Panc1 (cell line): ENCODE data around the gene RMP24. TPM values are rescaled to one million over a fixed set of nuclear protein-coding genes. Genes with fewer than 3 reads are reported as not detected.

ENCODE experiments used
- ATAC-seq: fragments of 200-7000 bp; cut with Tn5 transposase; 2 replicates; pipeline ENCODE4 v1.9.1; 2020; ENCODE audit warnings: mild to moderate bottlenecking, moderate library complexity
- BruUV-seq: library from RNA; stranded (reverse); fragments of 400-500 nt; replicated peaks from 2 replicates; lab custom pipeline; 2021; lab: Mats Ljungman, UMichigan
- CTCF ChIA-PET: fragments of 300-600 bp; sonication (Branson Sonifier 250); formaldehyde crosslinking; loops from one replicate; lab custom pipeline; 2022; ENCODE audit warnings: antibody characterized with exemption; lab: Charles Lee
- POLR2A ChIA-PET: fragments of 300-600 bp; sonication (Branson Sonifier 250); formaldehyde crosslinking; loops from one replicate; lab custom pipeline; 2022; ENCODE audit warnings: antibody characterized with exemption; lab: Charles Lee
- DNase-seq: peaks from one replicate; pipeline ENCODE4 v3.0.0-alpha.2; 2010; ENCODE audit warnings: low read depth, low spot score
- H3K27ac ChIP-seq: 2 replicates; pipeline ENCODE4 v1.5.1; 2011; ENCODE audit warnings: mild to moderate bottlenecking, low read length, inconsistent platforms
- H3K27me3 ChIP-seq: fragments of 200-500 bp; sonication (Bioruptor generic); 2 replicates; pipeline ENCODE4 v1.6.0; 2014; ENCODE audit warnings: low read length, inconsistent platforms; ENCODE audit not compliant: control insufficient read depth, insufficient read depth
- H3K36me3 ChIP-seq: fragments of 200-500 bp; sonication (Bioruptor generic); 2 replicates; pipeline ENCODE4 v1.5.1; 2014; ENCODE audit warnings: inconsistent platforms, mild to moderate bottlenecking, low read length, moderate library complexity; ENCODE audit not compliant: control insufficient read depth, insufficient read depth
- H3K4me1 ChIP-seq: 2 replicates; pipeline ENCODE4 v1.5.1; 2011; ENCODE audit warnings: inconsistent platforms, mild to moderate bottlenecking, low read length, moderate library complexity; ENCODE audit not compliant: control insufficient read depth, insufficient read depth
- H3K4me3 ChIP-seq, 2 experiments: 2 replicates each; pipeline ENCODE4 v1.5.1; 2011 to 2012; ENCODE audit warnings: low read depth in 2 of 2, low read length in 2 of 2, mild to moderate bottlenecking in 2 of 2, inconsistent platforms in 1 of 2, moderate library complexity in 1 of 2
- H3K9me3 ChIP-seq: fragments of 200-500 bp; sonication (Bioruptor generic); 2 replicates; pipeline ENCODE4 v1.5.1; 2014; ENCODE audit warnings: low read depth, mild to moderate bottlenecking, inconsistent platforms, low read length, moderate library complexity; ENCODE audit not compliant: control insufficient read depth, insufficient read depth
- POLR2AphosphoS5 ChIP-seq: IDR thresholded peaks from 2 replicates; pipeline ENCODE4 v1.6.1; 2012; ENCODE audit warnings: mild to moderate bottlenecking, low read depth, low read length, moderate library complexity
- SIN3A ChIP-seq: IDR thresholded peaks from 2 replicates; pipeline ENCODE4 v1.6.1; 2012; ENCODE audit warnings: low read depth, mild to moderate bottlenecking, low read length, moderate library complexity, borderline replicate concordance; ENCODE audit not compliant: insufficient read depth
- TCF7L2 ChIP-seq: IDR thresholded peaks from 2 replicates; pipeline ENCODE4 v1.6.1; 2011; ENCODE audit warnings: mild to moderate bottlenecking, low read depth, low read length, inconsistent platforms
- in situ Hi-C: cut with HindIII; loops from 2 replicates; pipeline ENCODE4 v1.10.0; 2016; ENCODE audit warnings: low sequenced_read_pairs, low pct_unique_long_range_greater_than_20kb
- intact Hi-C: fragments of 100-400 bp; cut with micrococcal nuclease; formaldehyde crosslinking; loops from one replicate; pipeline ENCODE4 v1.10.0; 2022; ENCODE audit not compliant: unreplicated experiment
- microRNA-seq: library from miRNA; unstranded; fragments of <30 nt; microRNA quantifications from one replicate; pipeline ENCODE4 v1.1.0, GENCODE V29; 2020; ENCODE audit not compliant: unreplicated experiment
- total RNA-seq: library from RNA; stranded (reverse); gene quantifications from one replicate; pipeline ENCODE4 v1.2.1, GENCODE V29; 2021; ENCODE audit not compliant: unreplicated experiment
- TF ChIP-seq, protein P1 (sequence below): fragments of 450-650 bp; IDR thresholded peaks from 2 replicates; pipeline ENCODE4 v1.5.1; 2017; ENCODE audit warnings: mild to moderate bottlenecking
- TF ChIP-seq, protein P2 (sequence below), 2 experiments: IDR thresholded peaks; 2 replicates each; pipeline ENCODE4 v1.6.1; 2011 to 2012; ENCODE audit warnings: low read depth in 2 of 2, control low read depth in 1 of 2, low read length in 1 of 2, mild to moderate bottlenecking in 1 of 2, moderate library complexity in 1 of 2; ENCODE audit not compliant: insufficient read depth in 1 of 2

Gene RMP24

DNA sequence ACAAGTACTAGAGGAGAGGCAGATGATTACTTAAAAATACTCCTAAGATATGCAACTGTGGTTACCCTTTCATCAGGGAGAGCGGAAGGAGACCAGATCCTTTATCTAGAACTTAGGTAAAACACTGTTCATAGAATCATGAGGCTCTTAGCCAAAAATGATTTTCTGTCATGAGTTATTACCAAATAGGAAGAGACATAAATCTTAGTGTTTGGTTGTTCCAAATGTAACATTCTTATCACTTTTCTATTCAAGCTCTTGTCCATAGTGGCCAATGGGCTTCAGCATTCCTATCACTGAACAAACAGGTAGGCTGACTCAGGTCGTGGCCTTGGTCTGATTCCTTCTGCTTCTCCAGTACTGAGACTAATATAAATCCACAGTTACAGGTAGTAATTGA lies 56.4 kb downstream of the RMP24 start:
- ChIA-PET POLR2A (interaction anchor here (0.6 kb wide), 1 partner anchor 35 kb away, joined by 7 read pairs; no protein-coding TSS in a partner anchor), CTCF (no interaction called here)
- H3K4me3 ChIP-seq, result no peak overlapping the region
- peaks cover 10% of the 10 kb centered on the region; the same call in 1 of the 2 replicates for H3K36me3 ChIP-seq
- ATAC-seq (no peak), DNase-seq (no peak)
- in situ Hi-C loops (no loop called here), intact Hi-C loops (no loop called here)
- H3K27ac ChIP-seq, result no peak overlapping the region
- no peaks in the 10 kb centered on the region for H3K27me3 ChIP-seq
- H3K4me1 ChIP-seq, result no peaks in the 10 kb centered on the region
- TF ChIP-seq TCF7L2 (no peak), SIN3A (no peak), POLR2AphosphoS5 (no peak)
- TF ChIP-seq, protein P1, sequence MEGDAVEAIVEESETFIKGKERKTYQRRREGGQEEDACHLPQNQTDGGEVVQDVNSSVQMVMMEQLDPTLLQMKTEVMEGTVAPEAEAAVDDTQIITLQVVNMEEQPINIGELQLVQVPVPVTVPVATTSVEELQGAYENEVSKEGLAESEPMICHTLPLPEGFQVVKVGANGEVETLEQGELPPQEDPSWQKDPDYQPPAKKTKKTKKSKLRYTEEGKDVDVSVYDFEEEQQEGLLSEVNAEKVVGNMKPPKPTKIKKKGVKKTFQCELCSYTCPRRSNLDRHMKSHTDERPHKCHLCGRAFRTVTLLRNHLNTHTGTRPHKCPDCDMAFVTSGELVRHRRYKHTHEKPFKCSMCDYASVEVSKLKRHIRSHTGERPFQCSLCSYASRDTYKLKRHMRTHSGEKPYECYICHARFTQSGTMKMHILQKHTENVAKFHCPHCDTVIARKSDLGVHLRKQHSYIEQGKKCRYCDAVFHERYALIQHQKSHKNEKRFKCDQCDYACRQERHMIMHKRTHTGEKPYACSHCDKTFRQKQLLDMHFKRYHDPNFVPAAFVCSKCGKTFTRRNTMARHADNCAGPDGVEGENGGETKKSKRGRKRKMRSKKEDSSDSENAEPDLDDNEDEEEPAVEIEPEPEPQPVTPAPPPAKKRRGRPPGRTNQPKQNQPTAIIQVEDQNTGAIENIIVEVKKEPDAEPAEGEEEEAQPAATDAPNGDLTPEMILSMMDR, result no peak
- TF ChIP-seq, protein P2, sequence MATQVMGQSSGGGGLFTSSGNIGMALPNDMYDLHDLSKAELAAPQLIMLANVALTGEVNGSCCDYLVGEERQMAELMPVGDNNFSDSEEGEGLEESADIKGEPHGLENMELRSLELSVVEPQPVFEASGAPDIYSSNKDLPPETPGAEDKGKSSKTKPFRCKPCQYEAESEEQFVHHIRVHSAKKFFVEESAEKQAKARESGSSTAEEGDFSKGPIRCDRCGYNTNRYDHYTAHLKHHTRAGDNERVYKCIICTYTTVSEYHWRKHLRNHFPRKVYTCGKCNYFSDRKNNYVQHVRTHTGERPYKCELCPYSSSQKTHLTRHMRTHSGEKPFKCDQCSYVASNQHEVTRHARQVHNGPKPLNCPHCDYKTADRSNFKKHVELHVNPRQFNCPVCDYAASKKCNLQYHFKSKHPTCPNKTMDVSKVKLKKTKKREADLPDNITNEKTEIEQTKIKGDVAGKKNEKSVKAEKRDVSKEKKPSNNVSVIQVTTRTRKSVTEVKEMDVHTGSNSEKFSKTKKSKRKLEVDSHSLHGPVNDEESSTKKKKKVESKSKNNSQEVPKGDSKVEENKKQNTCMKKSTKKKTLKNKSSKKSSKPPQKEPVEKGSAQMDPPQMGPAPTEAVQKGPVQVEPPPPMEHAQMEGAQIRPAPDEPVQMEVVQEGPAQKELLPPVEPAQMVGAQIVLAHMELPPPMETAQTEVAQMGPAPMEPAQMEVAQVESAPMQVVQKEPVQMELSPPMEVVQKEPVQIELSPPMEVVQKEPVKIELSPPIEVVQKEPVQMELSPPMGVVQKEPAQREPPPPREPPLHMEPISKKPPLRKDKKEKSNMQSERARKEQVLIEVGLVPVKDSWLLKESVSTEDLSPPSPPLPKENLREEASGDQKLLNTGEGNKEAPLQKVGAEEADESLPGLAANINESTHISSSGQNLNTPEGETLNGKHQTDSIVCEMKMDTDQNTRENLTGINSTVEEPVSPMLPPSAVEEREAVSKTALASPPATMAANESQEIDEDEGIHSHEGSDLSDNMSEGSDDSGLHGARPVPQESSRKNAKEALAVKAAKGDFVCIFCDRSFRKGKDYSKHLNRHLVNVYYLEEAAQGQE (IDR thresholded peaks at IDR 0.05; ENCODE audit: insufficient read depth in 1 of 2, low read depth in 2 of 2, low read length in 1 of 2), result no peak
- no peaks in the 10 kb centered on the region for H3K9me3 ChIP-seq
- no TSS peak for BruUV-seq

Small RNA genes within 50 kb of the gene (microRNA-seq; reads per million reads assigned to microRNA genes)
- gene MIR3929, result 2.9 reads per million

Other genes with a start within 250 kb of the RMP24 start
- 44.0 TPM for gene RPRD1A, start 94.9 kb downstream of the RMP24 start, total RNA-seq
- 47.6 TPM for gene SLC39A6, start 156.7 kb downstream of the RMP24 start, total RNA-seq
- 48.8 TPM for gene ELP2, start 157.2 kb downstream of the RMP24 start, total RNA-seq
- gene MOCOS, start 214.8 kb downstream of the RMP24 start, total RNA-seq, result 3.0 TPM